HG02870 (cell line): ENCODE results near the gene PMEPA1.

Experiments
- ATAC-seq: cut with Tn5 transposase; IDR thresholded peaks from one replicate; pipeline ENCODE4 v1.9.1; 2021; ENCODE audit warnings: mild to moderate bottlenecking, moderate library complexity; ENCODE audit not compliant: unreplicated experiment

PMEPA1 gene

DNA sequence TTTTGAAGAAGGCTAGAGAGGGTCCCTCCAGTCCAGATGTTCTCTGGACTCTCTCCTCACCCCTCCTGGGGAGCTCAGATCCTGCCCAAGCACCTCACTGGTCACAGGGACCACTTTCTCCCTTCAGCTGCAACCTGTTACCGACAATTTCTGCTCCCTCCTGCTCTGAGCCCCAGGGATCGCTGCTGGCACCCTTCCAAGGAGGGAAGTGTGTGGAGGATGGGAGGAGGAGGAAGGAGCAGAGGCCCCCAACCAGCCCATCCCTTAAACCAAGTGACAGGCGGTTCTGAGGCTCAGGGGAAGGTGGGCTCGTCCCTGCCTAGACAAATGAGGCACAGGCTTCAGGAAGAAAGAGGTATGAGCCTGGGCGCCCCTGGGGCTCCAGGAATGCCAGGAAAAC is 13.9 kb downstream of the PMEPA1 start:
- ATAC-seq = no peak

DNA sequence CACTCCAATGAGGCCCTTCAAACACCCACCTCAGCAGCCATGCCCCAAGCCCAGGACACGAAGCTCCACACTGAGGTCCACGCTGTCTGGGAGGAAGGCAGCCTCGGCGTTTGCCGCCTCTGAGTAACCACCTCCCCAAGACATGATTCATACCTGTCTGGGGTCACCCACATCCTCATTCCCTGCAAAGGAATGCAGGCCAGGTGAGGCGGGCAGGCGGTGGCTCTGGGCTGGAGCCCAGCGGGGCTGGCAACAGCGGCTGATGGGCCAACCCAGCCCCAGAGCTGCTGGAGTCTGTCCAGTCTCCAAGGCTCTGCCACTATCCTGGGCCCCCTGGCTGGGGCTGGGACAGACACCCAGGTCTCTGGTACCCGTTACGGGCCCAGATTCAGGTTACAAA is 14.8 kb downstream of the PMEPA1 start:
- no peak for ATAC-seq

DNA sequence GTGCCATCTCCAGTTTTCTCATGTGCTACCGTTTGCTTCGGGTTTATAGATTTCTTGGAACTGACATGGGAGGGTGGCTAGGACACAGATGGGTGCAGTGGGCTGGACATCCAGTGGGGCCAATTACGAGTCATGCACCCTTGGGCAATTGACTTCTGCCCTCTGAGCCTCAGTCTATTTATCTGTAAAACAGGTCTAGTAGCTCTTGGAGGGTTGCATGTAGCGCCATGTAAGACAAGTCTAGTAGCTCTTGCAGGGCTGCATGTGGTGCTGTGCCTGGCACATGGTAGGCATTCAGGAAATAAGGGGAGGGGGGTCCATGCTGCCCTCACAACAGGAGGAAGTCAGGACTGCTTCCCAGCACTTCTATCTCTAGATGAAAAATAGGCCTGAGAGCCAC is 15.3 kb downstream of the PMEPA1 start:
- no peak for ATAC-seq

DNA sequence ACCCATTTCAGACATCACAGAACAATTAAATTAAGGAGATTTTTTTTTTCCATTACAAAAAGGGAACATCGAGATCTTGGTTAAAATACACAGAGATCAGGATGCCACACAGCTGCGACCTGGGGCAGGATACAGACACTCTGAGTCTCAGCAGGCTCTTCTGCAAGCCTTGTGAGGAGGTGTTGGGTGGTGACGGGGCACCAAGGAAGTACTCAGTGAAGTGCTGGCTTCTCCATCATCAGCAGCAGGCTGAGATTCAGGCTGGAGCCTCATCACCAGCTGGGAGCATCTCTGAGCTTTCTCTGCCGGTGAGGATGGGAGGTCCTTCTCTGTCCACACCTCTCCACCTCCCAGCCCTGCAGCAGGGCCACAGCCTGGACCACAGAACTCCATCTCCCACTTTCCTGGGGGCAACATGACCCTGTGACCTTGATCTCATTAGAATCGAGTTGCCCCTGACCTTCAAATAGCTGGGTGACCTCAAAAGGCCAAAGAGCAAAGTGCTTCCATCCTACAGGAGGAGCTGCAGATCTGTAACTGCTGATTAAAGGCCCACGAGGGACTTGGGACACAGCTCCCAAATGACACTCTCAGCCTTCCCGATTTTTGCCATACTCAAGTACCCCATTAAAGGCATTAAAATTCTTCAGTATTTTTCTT is 16.0 kb downstream of the PMEPA1 start:
- no peak for ATAC-seq

DNA sequence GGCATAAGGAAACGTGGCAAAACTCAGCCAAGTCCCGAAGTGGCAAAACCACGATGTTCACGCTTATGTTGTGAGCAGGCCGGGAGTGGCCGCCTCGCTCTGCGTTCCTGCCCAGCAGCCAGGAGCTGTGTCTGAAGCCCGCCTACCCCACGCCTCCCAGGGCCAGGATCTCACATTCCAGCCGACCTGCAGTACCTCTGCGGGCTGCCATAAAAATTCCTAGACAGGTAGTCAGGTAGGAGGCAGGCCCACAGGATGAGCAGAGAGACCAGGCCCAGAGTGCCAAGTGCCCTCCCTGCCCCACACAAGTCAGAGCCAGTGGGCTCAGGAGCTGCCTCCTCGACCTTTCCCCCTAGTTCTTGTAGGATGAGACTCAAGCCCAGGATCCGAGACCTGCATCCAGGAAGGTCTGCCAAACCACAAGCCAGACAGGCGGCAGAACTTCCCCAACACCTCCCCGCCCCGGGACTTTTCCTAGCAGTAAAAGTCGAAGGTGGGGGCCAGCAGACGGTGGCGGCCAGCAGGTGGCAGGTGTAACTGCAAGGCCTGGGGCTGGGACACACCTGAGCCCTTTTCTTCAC is 16.7 kb downstream of the PMEPA1 start:
- ATAC-seq = no peak

DNA sequence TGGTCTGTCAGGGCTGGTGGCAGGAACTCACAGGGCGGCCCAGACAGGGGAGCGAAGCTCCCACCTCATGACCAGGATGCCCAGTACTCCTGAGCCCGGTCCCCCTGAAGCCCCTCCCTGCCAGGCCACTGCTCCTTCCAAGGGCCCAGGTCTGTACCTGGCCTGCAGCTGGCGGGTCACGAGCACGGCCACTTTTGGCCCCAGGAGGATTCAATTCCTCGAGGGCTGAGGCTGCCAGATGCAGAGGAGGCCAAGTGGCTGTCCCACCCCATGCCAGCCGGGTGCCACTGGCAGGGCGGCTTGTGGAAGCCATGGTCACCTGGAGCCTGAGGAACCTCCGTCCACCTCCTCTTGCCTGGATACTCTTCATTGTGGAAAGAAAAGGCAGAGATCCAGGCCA is 17.4 kb downstream of the PMEPA1 start:
- ATAC-seq = no peak

DNA sequence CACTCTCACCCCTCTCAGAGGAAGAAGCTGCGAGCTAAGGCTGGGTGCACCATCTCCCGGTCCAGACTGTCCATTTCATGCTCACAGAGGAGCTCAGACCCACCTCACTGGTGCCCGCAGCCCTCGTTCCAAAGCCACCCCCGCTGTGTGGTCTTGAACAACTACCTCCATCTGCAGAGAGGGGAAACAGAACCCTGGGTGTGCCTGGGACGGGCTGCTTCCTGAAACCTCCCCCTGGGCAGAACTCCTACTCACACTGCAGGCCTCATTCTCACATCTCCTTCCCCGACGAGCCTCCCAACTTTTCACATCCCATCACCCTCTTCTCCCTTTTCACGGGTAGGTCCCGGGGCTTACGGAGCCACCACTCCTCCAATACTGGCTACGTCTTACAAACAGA is 18.1 kb downstream of the PMEPA1 start:
- ATAC-seq = no peak

DNA sequence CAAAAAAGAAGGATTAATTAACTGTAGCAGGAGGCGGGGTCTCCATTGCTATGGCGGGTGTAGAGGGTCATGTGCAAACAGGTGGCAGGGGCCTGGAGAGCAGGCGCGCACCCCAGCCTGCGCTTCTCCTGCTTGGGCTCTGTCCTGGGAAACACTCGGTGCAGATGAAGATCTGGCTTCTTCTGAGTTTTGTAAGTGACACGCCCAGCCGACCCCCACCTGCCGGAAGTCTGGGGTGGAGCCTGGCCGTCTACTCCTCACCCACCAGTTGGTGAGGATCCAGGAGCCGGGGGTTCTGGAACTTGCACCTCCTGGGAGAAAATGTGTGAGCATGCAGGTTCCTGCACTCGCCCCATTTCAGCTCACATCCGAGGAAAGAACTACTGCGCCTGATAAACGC is 19.3 kb downstream of the PMEPA1 start:
- ATAC-seq = no peak

DNA sequence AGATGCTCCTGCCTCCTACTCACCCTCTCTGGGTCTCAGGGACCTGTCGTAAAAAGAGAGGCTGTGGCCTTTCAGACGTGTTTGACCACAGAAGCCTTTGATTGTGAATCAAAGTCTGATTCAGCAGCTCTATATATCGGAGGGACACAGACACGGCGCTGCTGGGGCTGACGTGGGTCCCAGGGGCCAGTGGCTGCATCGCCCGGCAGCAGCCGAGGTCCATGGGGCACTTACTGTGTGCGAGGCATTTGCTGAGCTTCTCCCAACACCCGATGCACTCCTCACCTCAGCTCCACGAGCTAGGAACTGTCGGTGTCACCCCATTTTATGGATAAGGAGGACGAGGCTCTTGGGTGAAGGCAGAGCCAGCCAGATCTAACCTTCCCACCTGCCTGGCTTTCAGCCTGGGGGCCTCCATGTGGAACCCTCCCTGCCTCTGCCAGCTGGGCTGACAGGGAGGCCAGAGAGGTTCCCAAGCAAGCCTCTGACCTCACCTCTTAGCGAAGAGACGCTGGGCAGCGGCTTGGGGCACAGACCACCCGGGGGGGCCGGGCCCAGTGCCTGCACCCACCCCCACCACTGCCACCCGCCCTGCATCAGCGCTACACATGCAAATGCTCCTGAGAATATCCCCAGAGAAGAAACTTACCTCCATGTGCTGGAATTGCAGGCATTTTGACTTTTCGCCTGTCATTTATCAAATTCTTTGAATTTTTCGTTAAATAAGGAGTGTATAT is 19.9 kb downstream of the PMEPA1 start:
- no peak for ATAC-seq

DNA sequence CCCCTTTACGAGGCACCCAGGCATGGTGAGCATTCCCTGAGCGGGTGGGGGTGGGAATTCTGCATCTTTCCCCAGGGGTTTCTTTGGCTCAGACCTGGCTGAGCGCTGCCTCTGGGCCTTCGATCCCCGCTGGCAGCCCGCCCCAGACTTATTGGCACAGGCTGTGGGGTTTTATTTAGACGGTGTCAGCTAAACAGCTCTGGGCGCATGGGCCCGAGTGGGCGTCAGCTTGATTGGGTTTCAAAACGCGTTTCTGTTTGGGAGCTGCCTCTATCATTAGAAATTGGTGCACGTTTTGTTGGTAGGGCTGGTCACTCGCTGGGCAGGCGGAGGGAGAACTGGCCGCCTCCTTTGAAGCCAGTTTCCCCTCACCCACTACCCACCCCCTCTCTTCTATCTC is 21.0 kb downstream of the PMEPA1 start:
- ATAC-seq = no peak

DNA sequence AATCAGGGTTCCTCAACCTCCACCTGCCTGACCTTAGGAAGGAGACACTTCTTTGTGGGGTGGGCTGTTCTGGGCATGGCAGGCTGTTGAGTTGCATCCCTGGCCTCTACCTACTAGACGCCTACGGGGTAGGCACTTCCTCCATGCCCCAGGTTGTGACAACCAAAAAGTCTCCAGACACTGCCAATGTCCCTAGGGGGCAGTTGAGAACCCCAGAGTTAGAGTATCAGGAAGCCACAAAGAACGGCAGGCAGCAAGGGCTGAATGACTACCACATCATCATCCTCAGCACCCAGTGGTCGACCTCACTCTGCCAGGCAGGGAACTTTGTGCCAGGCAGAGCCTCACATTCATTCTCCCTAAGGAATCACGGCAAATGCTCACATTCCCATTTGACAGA is 21.5 kb downstream of the PMEPA1 start:
- ATAC-seq = no peak

DNA sequence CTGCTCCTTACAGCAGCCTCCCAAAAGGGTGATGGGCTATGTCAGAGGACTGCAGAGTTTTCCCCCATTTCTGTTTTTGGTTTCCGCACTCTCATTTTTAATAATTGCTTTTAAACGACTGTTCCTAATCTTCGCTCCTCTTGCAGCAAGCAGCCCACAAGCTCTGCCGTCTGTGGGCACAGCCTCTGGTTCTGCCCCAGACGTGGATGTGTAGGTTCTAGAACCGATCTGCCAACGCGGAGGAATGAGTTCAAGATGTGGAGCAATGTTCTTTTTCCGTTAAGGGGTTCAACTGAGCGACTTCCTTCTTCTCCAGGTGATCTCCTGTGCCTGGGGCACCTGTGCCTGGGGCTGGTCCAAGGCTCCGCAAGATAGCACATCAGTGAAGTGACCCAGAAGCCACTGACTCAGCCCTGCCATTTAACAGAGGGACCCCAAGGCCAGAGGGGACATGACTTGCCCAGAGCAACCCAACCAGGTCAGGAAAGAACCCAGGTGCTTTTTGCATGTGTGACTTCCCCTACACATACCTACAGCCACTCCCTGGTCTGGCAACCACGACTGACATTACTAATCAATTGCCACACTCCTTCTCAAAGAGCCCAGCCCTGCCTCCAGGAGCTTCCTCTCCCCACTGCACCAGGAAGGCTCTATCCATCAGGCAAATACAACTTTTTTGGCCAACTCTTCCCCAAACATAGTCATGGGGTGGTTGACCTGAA is 22.7 kb downstream of the PMEPA1 start:
- ATAC-seq = no peak

DNA sequence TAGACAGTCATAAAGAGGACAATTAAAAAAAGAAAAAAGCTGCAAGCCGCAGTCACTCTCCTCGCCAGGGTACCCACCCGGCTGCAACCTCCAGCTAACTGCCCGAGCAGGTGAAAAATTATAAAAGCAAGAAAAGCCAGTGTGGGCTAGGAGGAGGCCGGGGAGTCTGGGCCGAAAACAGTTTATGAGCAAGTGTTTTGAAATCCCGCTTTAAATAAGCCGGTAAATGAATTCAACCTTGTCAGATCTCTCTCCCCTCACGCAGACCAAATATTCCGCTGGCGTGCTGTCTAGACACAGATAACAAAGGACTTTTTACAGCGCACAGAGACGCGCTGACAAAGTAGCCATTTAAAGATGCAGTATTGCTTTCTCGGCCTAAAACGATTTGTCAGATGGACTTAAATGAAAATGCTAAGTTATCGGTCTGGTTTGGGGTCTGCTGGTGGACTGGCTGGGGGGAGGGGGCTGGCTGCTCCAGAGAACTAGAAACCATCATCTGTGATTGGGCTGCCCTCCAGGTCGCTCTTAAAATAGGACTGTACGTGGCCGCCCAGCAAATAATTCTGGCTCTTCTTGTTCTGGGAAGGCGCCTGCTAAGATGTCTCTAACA is 24.6 kb downstream of the PMEPA1 start:
- no peak for ATAC-seq

DNA sequence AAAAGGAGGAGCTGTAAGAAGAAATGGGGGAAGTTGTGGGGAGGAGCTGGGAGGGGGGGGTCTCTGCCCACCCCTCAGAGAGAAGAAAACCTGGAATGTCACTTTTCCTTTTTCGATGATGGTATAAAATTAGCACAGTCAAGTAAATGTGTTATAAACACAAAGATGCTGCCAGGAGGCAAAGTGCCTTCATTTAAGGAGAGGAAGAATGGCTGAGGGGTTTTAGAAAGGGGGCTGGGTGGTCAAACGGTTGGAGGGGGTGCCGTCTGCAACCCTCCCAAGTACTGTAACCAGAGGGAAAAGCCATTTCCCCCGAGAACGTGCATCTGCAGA is 25.0 kb downstream of the PMEPA1 start:
- no peak for ATAC-seq

DNA sequence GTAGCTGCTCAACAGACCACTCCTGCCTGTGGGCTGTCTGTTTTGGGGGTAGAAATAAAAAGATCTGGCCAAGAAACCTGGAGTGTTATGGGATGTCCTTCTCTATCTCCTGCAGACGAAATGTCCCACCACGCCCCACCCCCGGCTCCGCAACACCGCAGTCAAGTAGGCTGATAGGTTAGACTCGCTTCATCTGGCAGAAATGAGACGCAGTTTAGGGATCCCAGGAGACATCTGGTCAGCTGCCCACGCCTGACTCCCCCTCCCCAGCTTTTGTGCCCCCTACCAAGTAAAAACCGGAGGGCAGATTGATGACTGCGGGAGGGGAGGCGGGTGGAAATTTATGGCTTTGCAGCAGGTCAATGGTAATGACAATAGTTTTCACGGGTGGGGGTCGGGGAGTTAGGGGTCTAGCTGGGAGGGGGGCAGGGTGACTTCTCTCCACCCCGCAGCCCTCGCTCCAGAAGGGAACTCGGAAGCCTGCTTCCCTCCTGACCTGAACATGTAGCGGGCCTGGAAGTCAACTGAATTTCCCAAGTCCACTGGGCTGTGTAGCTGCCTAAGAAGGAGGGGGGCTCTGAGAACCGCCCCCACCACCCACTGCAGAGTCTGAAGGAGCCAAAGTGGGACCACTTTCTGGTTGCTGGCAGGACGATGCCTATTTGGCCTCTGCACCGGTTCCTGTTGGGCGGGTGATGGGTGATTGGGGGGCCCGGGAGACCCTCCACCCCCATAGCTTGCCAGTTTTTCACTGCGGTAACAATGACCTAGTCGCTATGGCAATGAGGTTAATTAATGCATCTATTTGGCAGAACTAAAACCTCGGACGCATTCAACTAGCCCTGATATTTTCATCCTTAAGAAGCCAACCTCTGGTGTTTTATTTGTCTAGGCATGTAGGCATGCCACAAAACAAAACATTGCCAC is 25.7 kb downstream of the PMEPA1 start:
- no peak for ATAC-seq

DNA sequence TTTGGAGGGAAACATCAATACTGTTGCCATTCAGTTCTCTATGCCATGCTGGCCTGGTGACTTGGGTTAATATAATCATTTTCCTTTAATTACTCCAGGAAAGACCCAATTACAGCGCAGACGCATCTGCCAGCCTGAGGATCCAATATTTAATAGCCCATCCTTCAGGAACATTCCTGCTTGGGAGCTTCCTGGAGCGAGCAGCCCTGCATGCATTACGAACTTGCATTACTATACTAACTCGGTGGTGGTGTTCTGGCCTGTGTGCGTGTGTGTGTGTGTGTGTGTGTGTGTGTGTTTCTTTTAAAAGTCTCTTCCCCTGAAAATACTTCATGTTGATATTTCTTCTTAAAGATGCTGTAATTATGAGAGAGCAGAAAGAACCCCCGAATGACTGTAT is 26.5 kb downstream of the PMEPA1 start:
- ATAC-seq = no peak

DNA sequence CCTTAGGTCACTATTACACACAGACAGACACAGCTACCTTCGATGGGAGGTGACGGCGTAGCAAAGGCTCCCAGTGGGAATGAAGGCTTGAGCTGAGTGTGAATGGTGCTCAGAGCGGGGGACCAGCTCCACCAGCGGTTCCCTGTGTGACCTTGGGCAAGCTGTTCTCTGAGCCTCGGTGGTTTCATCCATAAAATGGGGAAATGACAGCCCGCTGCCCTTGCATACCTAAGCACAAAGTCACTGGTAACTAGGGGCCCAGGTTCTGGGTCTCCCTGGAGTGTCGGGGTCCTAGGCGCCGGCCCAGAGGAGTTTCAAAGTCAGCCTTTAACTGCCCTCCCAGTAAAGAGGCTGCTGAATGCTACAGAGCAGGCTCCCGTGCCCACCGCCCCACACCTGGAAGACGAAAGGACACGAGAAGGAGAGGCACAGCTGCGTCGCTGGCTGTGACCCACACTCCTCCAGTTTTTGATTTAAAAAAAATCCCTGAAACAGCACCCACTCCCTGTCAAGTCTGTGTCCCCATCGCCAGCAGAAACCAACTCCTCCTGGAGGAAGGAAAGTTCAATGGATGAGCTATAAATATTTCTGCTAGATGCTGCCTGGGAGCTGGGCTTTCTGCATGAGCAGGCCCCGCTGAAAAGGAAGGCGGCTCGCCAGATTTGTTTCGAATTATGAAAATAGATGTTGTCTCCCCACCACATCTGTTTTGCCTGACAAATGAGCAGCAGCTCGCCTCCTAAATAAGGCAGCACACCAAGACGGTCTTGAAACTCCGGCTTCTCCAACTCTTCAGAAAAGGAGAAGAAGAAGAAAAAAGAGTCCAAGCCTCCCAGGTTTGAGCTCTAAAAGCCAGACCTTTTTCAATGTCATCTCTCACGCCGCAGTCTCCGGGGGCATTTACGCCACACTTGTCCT is 27.4 kb downstream of the PMEPA1 start:
- peak; percentile 39 for ATAC-seq

DNA sequence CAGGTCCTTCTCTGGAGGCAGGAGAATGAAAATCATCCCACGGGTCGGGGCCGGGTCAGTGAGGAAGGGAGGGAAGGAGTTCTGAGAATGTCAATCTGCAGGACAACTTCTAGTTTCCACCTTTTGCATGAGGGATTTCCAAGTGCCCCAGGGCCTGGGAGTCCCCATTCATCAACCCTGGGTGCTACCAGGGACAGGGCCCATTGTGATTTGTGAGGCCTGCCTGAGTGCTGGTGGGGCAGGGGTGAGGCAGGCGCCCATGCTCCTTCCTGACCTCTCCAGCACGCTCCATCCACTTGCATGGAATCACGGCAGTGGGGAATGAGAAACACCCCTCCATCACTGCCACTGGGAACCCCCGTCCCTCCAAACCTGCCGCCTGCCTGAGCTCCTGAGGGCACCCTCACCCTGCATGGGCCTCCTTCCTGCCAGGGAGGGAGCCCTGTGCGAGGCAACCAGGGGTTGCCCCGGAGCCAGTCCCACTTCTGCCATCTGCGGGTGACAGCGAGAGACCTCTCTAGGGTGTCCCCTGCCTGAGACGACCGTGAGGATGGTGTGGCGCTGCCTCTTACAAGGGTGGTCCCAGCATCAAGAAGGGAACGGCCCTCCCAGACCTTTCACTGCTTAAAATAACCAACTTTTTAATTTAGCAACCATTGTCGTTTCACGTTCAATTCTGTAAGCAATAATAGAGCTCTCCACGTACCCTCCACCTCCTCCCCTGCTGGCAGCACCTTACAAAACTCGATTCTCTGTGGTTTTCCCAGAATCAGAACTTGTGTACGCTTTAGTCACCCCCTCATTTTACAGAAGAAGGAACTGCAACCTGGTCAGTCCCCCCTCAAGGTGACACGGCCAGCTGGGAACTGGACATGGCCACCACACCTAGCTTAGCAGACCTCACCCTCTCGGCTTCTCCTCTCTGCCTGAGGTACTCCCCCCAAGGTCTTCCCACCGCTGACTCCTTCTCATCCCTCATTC is 28.6 kb downstream of the PMEPA1 start:
- ATAC-seq = peak; percentile 9
